GM23338 (cell line): ENCODE data around the gene NEK3. TPM values are rescaled to one million over a fixed set of nuclear protein-coding genes. Genes with fewer than 3 reads are reported as not detected.

Experiments
- ATAC-seq: fragments of 200-7000 bp; cut with Tn5 transposase; 3 replicates; pipeline ENCODE4 v1.9.1; 2020
- DNase-seq: peaks from one replicate; pipeline ENCODE4 v3.0.0-alpha.2; 2015; ENCODE audit warnings: low spot score
- H2AFZ ChIP-seq: fragments of 200-600 bp; sonication (generic); 2 replicates; pipeline ENCODE4 v1.8.0; 2016; ENCODE audit warnings: antibody characterized with exemption, mild to moderate bottlenecking, moderate library complexity
- H3F3A ChIP-seq: fragments of 200-600 bp; sonication (generic); replicated peaks from 2 replicates; pipeline ENCODE4 v1.8.0; 2017; ENCODE audit warnings: antibody characterized with exemption, mixed run types, low read depth
- H3K27ac ChIP-seq: fragments of 200-600 bp; sonication (generic); 2 replicates; pipeline ENCODE4 v1.6.1; 2016; ENCODE audit warnings: low read depth
- H3K27me3 ChIP-seq: fragments of 200-600 bp; sonication (generic); 2 replicates; pipeline ENCODE4 v1.8.0; 2016; ENCODE audit warnings: mild to moderate bottlenecking, mixed run types, moderate library complexity; ENCODE audit not compliant: insufficient read depth
- H3K36me3 ChIP-seq: fragments of 200-600 bp; sonication (generic); 2 replicates; pipeline ENCODE4 v1.8.0; 2016; ENCODE audit warnings: mild to moderate bottlenecking; ENCODE audit not compliant: insufficient read depth
- H3K4me1 ChIP-seq: fragments of 200-600 bp; sonication (generic); 2 replicates; pipeline ENCODE4 v1.8.0; 2016; ENCODE audit warnings: mild to moderate bottlenecking, moderate library complexity; ENCODE audit not compliant: insufficient read depth
- H3K4me2 ChIP-seq: fragments of 200-600 bp; sonication (generic); 2 replicates; pipeline ENCODE4 v1.7.1; 2017; ENCODE audit warnings: mixed run types
- H3K4me3 ChIP-seq: fragments of 200-600 bp; sonication (generic); 2 replicates; pipeline ENCODE4 v1.6.1; 2016; ENCODE audit warnings: mixed run types
- H3K79me2 ChIP-seq: fragments of 200-600 bp; sonication (generic); replicated peaks from 2 replicates; pipeline ENCODE4 v1.8.0; 2017; ENCODE audit warnings: mild to moderate bottlenecking; ENCODE audit not compliant: insufficient read depth
- H3K9me2 ChIP-seq: fragments of 200-600 bp; sonication (generic); 2 replicates; pipeline ENCODE4 v1.8.0; 2017; ENCODE audit not compliant: insufficient read depth
- H4K20me1 ChIP-seq: fragments of 200-600 bp; sonication (generic); replicated peaks from 2 replicates; pipeline ENCODE4 v1.8.0; 2017; ENCODE audit warnings: mild to moderate bottlenecking; ENCODE audit not compliant: insufficient read depth
- H3K27ac Mint-ChIP-seq: 2 replicates; pipeline ENCODE4 v1.8.0; 2020; ENCODE audit warnings: inconsistent platforms, mild to moderate bottlenecking, moderate library complexity, mixed read lengths
- H3K27me3 Mint-ChIP-seq: 3 replicates; pipeline ENCODE4 v1.8.0; 2022; ENCODE audit warnings: low read depth, mild to moderate bottlenecking, moderate library complexity, mixed read lengths, inconsistent platforms; ENCODE audit not compliant: insufficient read depth, poor library complexity
- H3K36me3 Mint-ChIP-seq: 3 replicates; pipeline ENCODE4 v1.8.0; 2021; ENCODE audit warnings: low read depth, mild to moderate bottlenecking, inconsistent platforms, moderate library complexity, mixed read lengths
- H3K4me1 Mint-ChIP-seq: 3 replicates; pipeline ENCODE4 v1.8.0; 2020; ENCODE audit warnings: mild to moderate bottlenecking, inconsistent platforms, mixed read lengths
- H3K4me3 Mint-ChIP-seq: 3 replicates; pipeline ENCODE4 v1.8.0; 2021; ENCODE audit warnings: moderate library complexity, mild to moderate bottlenecking, inconsistent platforms, mixed read lengths
- H3K9me3 Mint-ChIP-seq: 3 replicates; pipeline ENCODE4 v1.8.0; 2020; ENCODE audit warnings: moderate library complexity, mild to moderate bottlenecking, inconsistent platforms, mixed read lengths
- CREB1 ChIP-seq: fragments of 250-450 bp; sonication (Bioruptor Pico); IDR thresholded peaks from 2 replicates; pipeline ENCODE4 v1.5.0; 2020; ENCODE audit warnings: low read depth, mild to moderate bottlenecking, moderate library complexity
- CTCF ChIP-seq, 2 experiments: fragments of 200-600 bp in 1 of 2; sonication (generic) in 1 of 2; conservative IDR thresholded peaks; 2 replicates each; pipeline versions ENCODE4 v1.5.1 to v1.6.1; 2016 to 2017; ENCODE audit warnings: antibody characterized with exemption in 2 of 2, low read depth in 2 of 2, mild to moderate bottlenecking in 2 of 2, moderate library complexity in 1 of 2
- ETS1 ChIP-seq: IDR thresholded peaks from 2 replicates; pipeline ENCODE4 v1.6.1; 2016; ENCODE audit warnings: antibody characterized with exemption
- EZH2 ChIP-seq: fragments of 200-600 bp; sonication (generic); IDR thresholded peaks from one replicate; pipeline ENCODE4 v1.8.0; 2017; ENCODE audit warnings: antibody characterized with exemption, mild to moderate bottlenecking, low read depth; ENCODE audit not compliant: unreplicated experiment
- EZH2phosphoT487 ChIP-seq: fragments of 200-600 bp; sonication (generic); IDR thresholded peaks from one replicate; pipeline ENCODE4 v1.8.1; 2018; ENCODE audit warnings: antibody characterized with exemption; ENCODE audit not compliant: unreplicated experiment
- JUNB ChIP-seq: IDR thresholded peaks from one replicate; pipeline ENCODE4 v1.6.1; 2016; ENCODE audit warnings: antibody characterized with exemption; ENCODE audit not compliant: unreplicated experiment
- NANOG ChIP-seq: IDR thresholded peaks from 2 replicates; pipeline ENCODE4 v1.6.1; 2016; ENCODE audit warnings: antibody characterized with exemption, borderline replicate concordance
- POLR2AphosphoS5 ChIP-seq: IDR thresholded peaks from 2 replicates; pipeline ENCODE4 v1.6.1; 2016; ENCODE audit warnings: antibody characterized with exemption, low read depth
- REST ChIP-seq: IDR thresholded peaks from one replicate; pipeline ENCODE4 v1.6.1; 2018; ENCODE audit warnings: antibody characterized with exemption; ENCODE audit not compliant: unreplicated experiment
- STAT1 ChIP-seq: IDR thresholded peaks from one replicate; pipeline ENCODE4 v1.6.1; 2016; ENCODE audit warnings: antibody characterized with exemption; ENCODE audit not compliant: unreplicated experiment
- ZNF331 ChIP-seq: fragments of 250-450 bp; sonication (Bioruptor Pico); IDR thresholded peaks from 2 replicates; pipeline ENCODE4 v1.5.0; 2020; ENCODE audit warnings: low read depth, mild to moderate bottlenecking, moderate library complexity
- ZNF462 ChIP-seq: fragments of 250-450 bp; sonication (Bioruptor Pico); IDR thresholded peaks from 2 replicates; pipeline ENCODE4 v1.5.0; 2020; ENCODE audit warnings: mild to moderate bottlenecking, moderate library complexity
- polyA plus RNA-seq: library from polyadenylated mRNA; unstranded; fragments of >200 nt; fragmentation: Nextera tagmentation; extraction: Ambion mirVana; gene quantifications from 2 replicates; pipeline ENCODE4 v1.2.1, GENCODE V29; 2016
- total RNA-seq: library from RNA; depleted of rRNA; stranded (reverse); fragments of >200 nt; shearing (Covaris generic); gene quantifications from 2 replicates; pipeline ENCODE4 v1.2.3, GENCODE V29; 2014

NEK3 gene
- total and polyA plus RNA-seq, 2 experiments from 2014 or later, result 26.7 to 26.8 TPM

- ATAC-seq, result no peak
- H3K27me3 ChIP-seq, result no peaks in the 10 kb centered on the region
- DNase-seq, result no peak
- H3K79me2 ChIP-seq, result no peaks in the 10 kb centered on the region
- H3K4me3 ChIP-seq, result no peak overlapping the region
- no peak overlapping the region for H3K27ac ChIP-seq
- H3K9me2 ChIP-seq, result no peaks in the 10 kb centered on the region
- no peak for TF ChIP-seq EZH2phosphoT487
- no peak for TF ChIP-seq ETS1
- TF ChIP-seq EZH2, result no peak
- no peak for TF ChIP-seq POLR2AphosphoS5
- TF ChIP-seq CTCF (conservative IDR thresholded peaks at IDR 0.05; ENCODE audit: low read depth in 2 of 2), result no peak
- no peak for TF ChIP-seq ZNF331
- no peak for TF ChIP-seq STAT1
- no peak for TF ChIP-seq NANOG
- TF ChIP-seq CREB1, result no peak
- TF ChIP-seq JUNB, result no peak
- no peak for TF ChIP-seq REST
- TF ChIP-seq ZNF462 (CRISPR knock-in tag), result no peak
- no peaks in the 10 kb centered on the region for H4K20me1 ChIP-seq
- no peak overlapping the region for H3K4me3 Mint-ChIP-seq
- no peaks in the 10 kb centered on the region for H3K4me1 ChIP-seq
- no peaks in the 10 kb centered on the region; the same call in 2 of the 3 replicates for H3K4me1 Mint-ChIP-seq
- H3K27ac Mint-ChIP-seq, result no peak overlapping the region
- H2AFZ ChIP-seq, result no peak overlapping the region
- peaks cover 10% of the 10 kb centered on the region for H3K9me3 Mint-ChIP-seq
- no peaks in the 10 kb centered on the region for H3F3A ChIP-seq
- H3K4me2 ChIP-seq, result no peak overlapping the region
- no peaks in the 10 kb centered on the region for H3K36me3 Mint-ChIP-seq
- peaks cover 2% of the 10 kb centered on the region for H3K27me3 Mint-ChIP-seq
- no peaks in the 10 kb centered on the region for H3K36me3 ChIP-seq
Measured at GRCh38 chr13:52092087-52092486, 67.3 kb downstream of the NEK3 start.
